NCI-H1694 treated with DMSO at 0.1 percent for 48 hours (cell line): ENCODE data around the gene SORCS1.

Experiments used
- DNase-seq: peaks from one replicate; lab custom pipeline; 2025; lab: John Stamatoyannopoulos, UW

SORCS1 gene

GRCh38 chr10:107104026-107104652 lies 60.4 kb downstream of the SORCS1 start:
- no peak for DNase-seq

GRCh38 chr10:107103174-107104025 lies 61.1 kb downstream of the SORCS1 start:
- no peak for DNase-seq

- DNase-seq = no peak
Observed at GRCh38 chr10:107098326-107098725, 66.2 kb downstream of the SORCS1 start.

GRCh38 chr10:107094824-107095522 lies 69.5 kb downstream of the SORCS1 start:
- DNase-seq = no peak

GRCh38 chr10:107092321-107092720 lies 72.2 kb downstream of the SORCS1 start:
- DNase-seq = no peak

GRCh38 chr10:107091126-107091525 lies 73.4 kb downstream of the SORCS1 start:
- DNase-seq = no peak

- no peak for DNase-seq
Observed at GRCh38 chr10:107085665-107086525, 78.6 kb downstream of the SORCS1 start.

- DNase-seq = no peak
Observed at GRCh38 chr10:107083388-107084009, 81.0 kb downstream of the SORCS1 start.

- DNase-seq = no peak
Observed at GRCh38 chr10:107081644-107082043, 82.9 kb downstream of the SORCS1 start.

- DNase-seq = no peak
Observed at GRCh38 chr10:107075117-107075516, 89.4 kb downstream of the SORCS1 start.

- DNase-seq = no peak
Observed at GRCh38 chr10:107072786-107073185, 91.7 kb downstream of the SORCS1 start.

- no peak for DNase-seq
Observed at GRCh38 chr10:107072028-107072427, 92.5 kb downstream of the SORCS1 start.

- no peak for DNase-seq
Observed at GRCh38 chr10:107071301-107071700, 93.2 kb downstream of the SORCS1 start.

GRCh38 chr10:107067843-107068242 lies 96.7 kb downstream of the SORCS1 start:
- DNase-seq = no peak

GRCh38 chr10:107064075-107064474 lies 100.4 kb downstream of the SORCS1 start:
- DNase-seq = no peak

GRCh38 chr10:107059872-107060271 lies 104.6 kb downstream of the SORCS1 start:
- DNase-seq = no peak

GRCh38 chr10:107059068-107059804 lies 105.3 kb downstream of the SORCS1 start:
- DNase-seq = no peak

GRCh38 chr10:107058331-107058730 lies 106.2 kb downstream of the SORCS1 start:
- no peak for DNase-seq

GRCh38 chr10:107056182-107056581 lies 108.3 kb downstream of the SORCS1 start:
- no peak for DNase-seq

GRCh38 chr10:107054469-107055156 lies 109.9 kb downstream of the SORCS1 start:
- no peak for DNase-seq
